Endothelial cell of umbilical vein (primary cell): Measurements from ENCODE around the gene SULT4A1. TPM values are rescaled to one million over a fixed set of nuclear protein-coding genes. Genes with fewer than 3 reads are reported as not detected.

Source experiments
- BruUV-seq: library from RNA; stranded (reverse); fragments of 400-500 nt; replicated peaks from 2 replicates; lab custom pipeline; 2021; lab: Mats Ljungman, UMichigan
- CTCF ChIA-PET: fragments of 300-600, 350-600 bp; sonication (Branson Sonifier 250); formaldehyde crosslinking; loops from one replicate; lab custom pipeline; 2021; ENCODE audit warnings: antibody characterized with exemption, inconsistent platforms; lab: Charles Lee
- POLR2A ChIA-PET: fragments of 300-600, 350-600 bp; sonication (Branson Sonifier 250); formaldehyde crosslinking; loops from one replicate; lab custom pipeline; 2021; ENCODE audit warnings: antibody characterized with exemption, inconsistent platforms; lab: Charles Lee
- DNase-seq: peaks from one replicate; pipeline ENCODE4 v3.0.0-alpha.2; 2011; ENCODE audit warnings: low read depth, low spot score
- FAIRE-seq: peaks from 2 replicates; lab custom pipeline; 2011; peaks lifted over from hg19 to GRCh38; lab: Jason Lieb, UNC
- H2AFZ ChIP-seq: 2 replicates; pipeline ENCODE4 v1.6.0; 2012; ENCODE audit warnings: low read depth, low read length, control low read depth, inconsistent platforms
- H3K27ac ChIP-seq: 2 replicates; pipeline ENCODE4 v1.5.1; 2011; ENCODE audit warnings: low read depth, mild to moderate bottlenecking, control low read depth, low read length, moderate library complexity; ENCODE audit not compliant: insufficient read depth
- H3K27me3 ChIP-seq, 2 experiments: 2 replicates each; pipeline versions ENCODE4 v1.6.0 to v1.6.1; 2011; ENCODE audit warnings: low read length in 2 of 2, mixed read lengths in 1 of 2; ENCODE audit not compliant: control insufficient read depth in 2 of 2, insufficient read depth in 2 of 2
- H3K36me3 ChIP-seq, 2 experiments: 2 replicates in 1 of 2; 3 replicates in 1 of 2; pipeline ENCODE4 v1.5.1; 2011; ENCODE audit warnings: low read length in 2 of 2, mild to moderate bottlenecking in 1 of 2, moderate library complexity in 1 of 2; ENCODE audit not compliant: control insufficient read depth in 2 of 2, insufficient read depth in 2 of 2; ENCODE audit errors: extremely low read depth in 1 of 2
- H3K4me1 ChIP-seq: 3 replicates; pipeline ENCODE4 v1.5.1; 2011; ENCODE audit warnings: mild to moderate bottlenecking, low read length; ENCODE audit not compliant: control insufficient read depth, insufficient read depth; ENCODE audit errors: extremely low read depth
- H3K4me2 ChIP-seq: 2 replicates; pipeline ENCODE4 v1.6.1; 2011; ENCODE audit warnings: low read length, control low read depth, mixed read lengths; ENCODE audit not compliant: insufficient read depth
- H3K4me3 ChIP-seq, 3 experiments: fragments of 200-600 bp in 1 of 3; sonication (generic), shearing (Covaris generic) in 1 of 3; replicated peaks in 1 of 3; 2 replicates each; pipeline ENCODE4 v1.5.1; 2011 to 2016; ENCODE audit warnings: control low read depth in 3 of 3, low read length in 3 of 3, mild to moderate bottlenecking in 2 of 3, inconsistent platforms in 1 of 3, low read depth in 1 of 3, moderate library complexity in 1 of 3; ENCODE audit not compliant: insufficient read depth in 1 of 3
- H3K79me2 ChIP-seq: 2 replicates; pipeline ENCODE4 v1.6.0; 2012; ENCODE audit warnings: low read length, inconsistent platforms; ENCODE audit not compliant: control insufficient read depth, insufficient read depth
- H3K9ac ChIP-seq: replicated peaks from 2 replicates; pipeline ENCODE3; 2011; ENCODE audit warnings: low read length, control low read depth; ENCODE audit not compliant: insufficient read depth; ENCODE audit errors: extremely low read depth
- H3K9me1 ChIP-seq: replicated peaks from 3 replicates; pipeline ENCODE4 v1.6.0; 2011; ENCODE audit warnings: mild to moderate bottlenecking, low read length; ENCODE audit not compliant: control insufficient read depth, insufficient read depth; ENCODE audit errors: extremely low read depth
- H3K9me3 ChIP-seq: replicated peaks from 2 replicates; pipeline ENCODE4 v1.5.1; 2012; ENCODE audit warnings: low read length, inconsistent platforms; ENCODE audit not compliant: control insufficient read depth, insufficient read depth
- H4K20me1 ChIP-seq: replicated peaks from 2 replicates; pipeline ENCODE3; 2011; ENCODE audit warnings: mild to moderate bottlenecking, low read length; ENCODE audit not compliant: control insufficient read depth, insufficient read depth; ENCODE audit errors: extremely low read depth
- EZH2 ChIP-seq: IDR thresholded peaks from 2 replicates; pipeline ENCODE4 v1.6.1; 2012; ENCODE audit warnings: borderline replicate concordance, low read depth, mild to moderate bottlenecking, moderate library complexity, low read length, inconsistent platforms; ENCODE audit not compliant: severe bottlenecking
- FOS ChIP-seq: IDR thresholded peaks from 2 replicates; pipeline ENCODE4 v1.6.1; 2011; ENCODE audit warnings: mild to moderate bottlenecking, low read length, moderate library complexity, borderline replicate concordance; ENCODE audit not compliant: insufficient read depth
- GATA2 ChIP-seq: IDR thresholded peaks from 2 replicates; pipeline ENCODE4 v1.7.0; 2011; ENCODE audit warnings: low read depth, mild to moderate bottlenecking, moderate library complexity, mixed read lengths, low read length; ENCODE audit not compliant: insufficient read length, insufficient read depth
- JUN ChIP-seq: IDR thresholded peaks from 2 replicates; pipeline ENCODE4 v1.6.1; 2011; ENCODE audit warnings: borderline replicate concordance, low read depth; ENCODE audit not compliant: insufficient read length, insufficient read depth
- MYC ChIP-seq: IDR thresholded peaks from one replicate; pipeline ENCODE4 v1.6.1; 2011; ENCODE audit warnings: mild to moderate bottlenecking, low read depth, low read length
- POLR2A ChIP-seq: IDR thresholded peaks from 2 replicates; pipeline ENCODE4 v1.6.1; 2012; ENCODE audit warnings: low read depth, mild to moderate bottlenecking, control low read depth, low read length
- POLR2AphosphoS5 ChIP-seq: IDR thresholded peaks from 2 replicates; pipeline ENCODE4 v1.6.1; 2012; ENCODE audit warnings: low read depth, mild to moderate bottlenecking, control low read depth, low read length, moderate library complexity; ENCODE audit not compliant: insufficient read depth
- dilution Hi-C: fragments of 300-500 bp; cut with MboI; formaldehyde crosslinking; loops from one replicate; pipeline ENCODE4 v1.15.0; 2019; ENCODE audit warnings: low sequenced_read_pairs; ENCODE audit not compliant: extremely low pct_ligation_motif_present
- intact Hi-C: fragments of 100-400 bp; cut with micrococcal nuclease; formaldehyde crosslinking; loops from one replicate; pipeline ENCODE4 v1.10.0; 2022
- polyA plus RNA-seq, 4 experiments: library from polyadenylated mRNA; depleted of rRNA in 3 of 4; stranded (reverse) in 3 of 4; unstranded in 1 of 4; fragments of >200 nt; gene quantifications; 2 replicates each; pipeline versions ENCODE4 v1.2.1 to v1.2.3, GENCODE V29; 2011 to 2012; ENCODE audit warnings: missing spikeins in 1 of 4
- total RNA-seq: library from RNA; stranded (reverse); gene quantifications from 2 replicates; pipeline ENCODE4 v1.2.3, GENCODE V29; 2021
- TF ChIP-seq, protein P1 (sequence below): IDR thresholded peaks from 2 replicates; pipeline ENCODE4 v1.6.1; 2011; ENCODE audit not compliant: insufficient read depth, insufficient read length
- TF ChIP-seq, protein P2 (sequence below), 2 donors: IDR thresholded peaks; 1 replicate in 1 of 2; 2 replicates in 1 of 2; pipeline ENCODE4 v1.5.1; 2011; ENCODE audit warnings: low read length in 2 of 2, mild to moderate bottlenecking in 2 of 2, moderate library complexity in 2 of 2, control low read depth in 1 of 2, inconsistent platforms in 1 of 2, low read depth in 1 of 2; ENCODE audit not compliant: insufficient read depth in 1 of 2; ENCODE audit errors: extremely low read depth in 1 of 2

SULT4A1 gene
- total and polyA plus RNA-seq, 2 donors (not counting 3 experiments of a cell fraction or from before 2014, with no cell fraction given), result 0.48 TPM; not detected in 1

DNA sequence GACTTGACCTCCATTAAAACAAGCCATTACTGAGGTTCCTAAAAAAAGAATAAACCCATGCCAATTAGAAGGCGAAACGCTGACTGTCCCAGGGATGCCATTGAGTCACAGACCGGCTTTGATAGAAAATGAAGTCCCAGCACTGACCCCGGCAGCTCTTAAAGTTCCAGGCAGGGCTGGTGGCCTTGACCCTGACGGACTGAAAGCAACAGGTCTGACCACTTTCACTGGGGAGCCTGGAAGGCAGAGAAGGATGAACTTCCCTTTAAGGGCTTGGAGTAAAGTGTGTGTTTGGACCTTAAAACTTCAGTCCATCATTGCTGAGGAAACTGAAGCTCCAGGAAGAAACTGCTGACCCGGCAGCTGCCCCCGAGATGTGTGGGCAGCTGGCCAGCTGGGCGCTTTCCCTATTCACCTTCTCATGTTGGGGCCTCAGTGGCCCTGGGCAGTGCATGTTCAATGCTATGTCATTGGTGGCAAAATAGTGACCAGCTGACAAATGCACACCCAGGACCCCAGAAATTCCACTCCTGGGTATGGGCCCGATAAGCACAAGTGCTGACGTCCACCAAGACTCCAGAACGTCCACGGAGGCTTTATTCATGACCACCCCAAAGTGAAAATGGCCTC is 31.3 kb downstream of the SULT4A1 start:
- Histone ChIP-seq H2AFZ (no peak overlapping the region), H3K36me3 (no peaks in the 10 kb centered on the region), H3K79me2 (no peaks in the 10 kb centered on the region), H3K4me3 (no peak overlapping the region), H3K27ac (no peak overlapping the region), H3K4me1 (no peaks in the 10 kb centered on the region), H3K9me3 (no peaks in the 10 kb centered on the region), H3K9me1 (no peaks in the 10 kb centered on the region), H4K20me1 (no peaks in the 10 kb centered on the region), H3K4me2 (no peak overlapping the region), H3K27me3 (no peaks in the 10 kb centered on the region), H3K9ac (no peak overlapping the region)
- dilution Hi-C loops, result no loop called here
- no TSS peak for BruUV-seq
- CTCF ChIA-PET, result no interaction called here
- TF ChIP-seq EZH2 (no peak), GATA2 (no peak), POLR2AphosphoS5 (no peak), POLR2A (no peak), FOS (no peak), MYC (no peak), JUN (no peak)
- TF ChIP-seq, protein P1, sequence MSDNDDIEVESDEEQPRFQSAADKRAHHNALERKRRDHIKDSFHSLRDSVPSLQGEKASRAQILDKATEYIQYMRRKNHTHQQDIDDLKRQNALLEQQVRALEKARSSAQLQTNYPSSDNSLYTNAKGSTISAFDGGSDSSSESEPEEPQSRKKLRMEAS, result no peak
- TF ChIP-seq, protein P2, sequence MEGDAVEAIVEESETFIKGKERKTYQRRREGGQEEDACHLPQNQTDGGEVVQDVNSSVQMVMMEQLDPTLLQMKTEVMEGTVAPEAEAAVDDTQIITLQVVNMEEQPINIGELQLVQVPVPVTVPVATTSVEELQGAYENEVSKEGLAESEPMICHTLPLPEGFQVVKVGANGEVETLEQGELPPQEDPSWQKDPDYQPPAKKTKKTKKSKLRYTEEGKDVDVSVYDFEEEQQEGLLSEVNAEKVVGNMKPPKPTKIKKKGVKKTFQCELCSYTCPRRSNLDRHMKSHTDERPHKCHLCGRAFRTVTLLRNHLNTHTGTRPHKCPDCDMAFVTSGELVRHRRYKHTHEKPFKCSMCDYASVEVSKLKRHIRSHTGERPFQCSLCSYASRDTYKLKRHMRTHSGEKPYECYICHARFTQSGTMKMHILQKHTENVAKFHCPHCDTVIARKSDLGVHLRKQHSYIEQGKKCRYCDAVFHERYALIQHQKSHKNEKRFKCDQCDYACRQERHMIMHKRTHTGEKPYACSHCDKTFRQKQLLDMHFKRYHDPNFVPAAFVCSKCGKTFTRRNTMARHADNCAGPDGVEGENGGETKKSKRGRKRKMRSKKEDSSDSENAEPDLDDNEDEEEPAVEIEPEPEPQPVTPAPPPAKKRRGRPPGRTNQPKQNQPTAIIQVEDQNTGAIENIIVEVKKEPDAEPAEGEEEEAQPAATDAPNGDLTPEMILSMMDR (IDR thresholded peaks at IDR 0.05; ENCODE audit: extremely low read depth in 1 of 2, insufficient read depth in 1 of 2, low read depth in 1 of 2, low read length in 2 of 2), result no peak
- intact Hi-C loops, result no loop called here
- no peak for FAIRE-seq
- POLR2A ChIA-PET, result interaction anchor here (0.6 kb wide), 1 partner anchor 16 kb away, joined by 5 read pairs; no protein-coding TSS in a partner anchor
- no peak for DNase-seq
